Measurements from ENCODE around the gene ZBTB20. TPM values are rescaled to one million over a fixed set of nuclear protein-coding genes. Genes with fewer than 3 reads are reported as not detected.
A peak's percentile ranks its signal among the peaks of the same experiment; 100 is the strongest.

The ZBTB20 gene
- total RNA-seq, 2 donors from 2014 or later = 55.3 to 61.2 TPM

- ATAC-seq = no peak
- DNase-seq = no peak
- peaks cover 10% of the 10 kb centered on the region for H3K4me1 Mint-ChIP-seq
- H3K9me3 ChIP-seq (ENCODE audit: control insufficient read depth, low read length, poor library complexity, severe bottlenecking) = no peaks in the 10 kb centered on the region
- H3K27ac Mint-ChIP-seq = no peak overlapping the region
- no peaks in the 10 kb centered on the region for H3K27me3 Mint-ChIP-seq
- H3K4me3 Mint-ChIP-seq = no peak overlapping the region
- H3K36me3 Mint-ChIP-seq (ENCODE audit: low read depth) = no peaks in the 10 kb centered on the region
These were observed 298.3 kb downstream of the ZBTB20 start for GRCh38 chr3:114848643-114849350.

GRCh38 chr3:114848082-114848481, 299.0 kb downstream of the ZBTB20 start:
- DNase-seq (no peak), ATAC-seq (no peak)
- H3K27ac Mint-ChIP-seq = no peak overlapping the region
- no peak overlapping the region for H3K4me3 Mint-ChIP-seq
- no peaks in the 10 kb centered on the region for H3K27me3 Mint-ChIP-seq
- H3K4me1 Mint-ChIP-seq = peaks cover 10% of the 10 kb centered on the region
- H3K36me3 Mint-ChIP-seq (ENCODE audit: low read depth) = peaks cover under 1% of the 10 kb centered on the region
- H3K9me3 ChIP-seq (ENCODE audit: control insufficient read depth, low read length, poor library complexity, severe bottlenecking) = no peaks in the 10 kb centered on the region

- DNase-seq (no peak), ATAC-seq (no peak)
- no peak overlapping the region for H3K27ac Mint-ChIP-seq
- H3K27me3 Mint-ChIP-seq = no peaks in the 10 kb centered on the region
- no peaks in the 10 kb centered on the region for H3K9me3 ChIP-seq (ENCODE audit: control insufficient read depth, low read length, poor library complexity, severe bottlenecking)
- H3K4me1 Mint-ChIP-seq = peaks cover 7% of the 10 kb centered on the region
- H3K36me3 Mint-ChIP-seq (ENCODE audit: low read depth) = peaks cover 3% of the 10 kb centered on the region
- H3K4me3 Mint-ChIP-seq = no peak overlapping the region
These were observed 299.5 kb downstream of the ZBTB20 start for GRCh38 chr3:114847564-114847963.

GRCh38 chr3:114846779-114847178, 300.3 kb downstream of the ZBTB20 start:
- Mint-ChIP-seq H3K4me1 (peaks cover 4% of the 10 kb centered on the region), H3K27ac (no peak overlapping the region), H3K36me3 (ENCODE audit: low read depth) (peaks cover 3% of the 10 kb centered on the region), H3K4me3 (no peak overlapping the region), H3K27me3 (no peaks in the 10 kb centered on the region)
- ATAC-seq (no peak), DNase-seq (no peak)
- H3K9me3 ChIP-seq (ENCODE audit: control insufficient read depth, low read length, poor library complexity, severe bottlenecking) = no peaks in the 10 kb centered on the region

GRCh38 chr3:114846252-114846651, 300.8 kb downstream of the ZBTB20 start:
- ATAC-seq (no peak), DNase-seq (no peak)
- no peak overlapping the region for H3K27ac Mint-ChIP-seq
- H3K27me3 Mint-ChIP-seq = no peaks in the 10 kb centered on the region
- peaks cover 3% of the 10 kb centered on the region for H3K36me3 Mint-ChIP-seq (ENCODE audit: low read depth)
- H3K4me1 Mint-ChIP-seq = peaks cover 4% of the 10 kb centered on the region
- no peak overlapping the region for H3K4me3 Mint-ChIP-seq
- H3K9me3 ChIP-seq (ENCODE audit: control insufficient read depth, low read length, poor library complexity, severe bottlenecking) = no peaks in the 10 kb centered on the region

- no peak overlapping the region for H3K27ac Mint-ChIP-seq
- no peak overlapping the region for H3K4me3 Mint-ChIP-seq
- H3K4me1 Mint-ChIP-seq = peaks cover 4% of the 10 kb centered on the region
- H3K9me3 ChIP-seq (ENCODE audit: control insufficient read depth, low read length, poor library complexity, severe bottlenecking) = no peaks in the 10 kb centered on the region
- ATAC-seq (no peak), DNase-seq (no peak)
- H3K27me3 Mint-ChIP-seq = no peaks in the 10 kb centered on the region
- H3K36me3 Mint-ChIP-seq (ENCODE audit: low read depth) = peaks cover 7% of the 10 kb centered on the region
These were observed 305.6 kb downstream of the ZBTB20 start for GRCh38 chr3:114841515-114841914.

- H3K4me1 Mint-ChIP-seq = peaks cover 2% of the 10 kb centered on the region
- H3K27ac Mint-ChIP-seq = no peak overlapping the region
- peaks cover 9% of the 10 kb centered on the region for H3K36me3 Mint-ChIP-seq (ENCODE audit: low read depth)
- DNase-seq (no peak), ATAC-seq (no peak)
- no peak overlapping the region for H3K4me3 Mint-ChIP-seq
- no peaks in the 10 kb centered on the region for H3K27me3 Mint-ChIP-seq
- no peaks in the 10 kb centered on the region for H3K9me3 ChIP-seq (ENCODE audit: control insufficient read depth, low read length, poor library complexity, severe bottlenecking)
These were observed 307.6 kb downstream of the ZBTB20 start for GRCh38 chr3:114839476-114839875.

GRCh38 chr3:114838025-114838424, 309.1 kb downstream of the ZBTB20 start:
- peaks cover 8% of the 10 kb centered on the region for H3K36me3 Mint-ChIP-seq (ENCODE audit: low read depth)
- no peak overlapping the region for H3K27ac Mint-ChIP-seq
- H3K4me3 Mint-ChIP-seq = no peak overlapping the region

GRCh38 chr3:114834175-114834940, 312.7 kb downstream of the ZBTB20 start:
- H3K36me3 Mint-ChIP-seq (ENCODE audit: low read depth) = peaks cover 6% of the 10 kb centered on the region
- no peak overlapping the region for H3K4me3 Mint-ChIP-seq
- peaks cover 2% of the 10 kb centered on the region for H3K4me1 Mint-ChIP-seq
- H3K27ac Mint-ChIP-seq = no peak overlapping the region
- H3K27me3 Mint-ChIP-seq = no peaks in the 10 kb centered on the region
- ATAC-seq (no peak), DNase-seq (no peak)
- H3K9me3 ChIP-seq (ENCODE audit: control insufficient read depth, low read length, poor library complexity, severe bottlenecking) = no peaks in the 10 kb centered on the region

More at GRCh38 chr3:114838025-114838424, 309.1 kb downstream of the ZBTB20 start:
- ATAC-seq (no peak), DNase-seq (no peak)
- Mint-ChIP-seq H3K27me3 (no peaks in the 10 kb centered on the region), H3K4me1 (peaks cover 2% of the 10 kb centered on the region)
- no peaks in the 10 kb centered on the region for H3K9me3 ChIP-seq (ENCODE audit: control insufficient read depth, low read length, poor library complexity, severe bottlenecking)

GRCh38 chr3:114831861-114832260, 315.2 kb downstream of the ZBTB20 start:
- no peaks in the 10 kb centered on the region for H3K9me3 ChIP-seq (ENCODE audit: control insufficient read depth, low read length, poor library complexity, severe bottlenecking)
- no peak for ATAC-seq
- DNase-seq = no peak
- Mint-ChIP-seq H3K27ac (no peak overlapping the region), H3K27me3 (no peaks in the 10 kb centered on the region), H3K4me1 (peaks cover under 1% of the 10 kb centered on the region), H3K4me3 (no peak overlapping the region), H3K36me3 (ENCODE audit: low read depth) (peaks cover 3% of the 10 kb centered on the region)

GRCh38 chr3:114830652-114831051, 316.4 kb downstream of the ZBTB20 start:
- no peaks in the 10 kb centered on the region for H3K36me3 Mint-ChIP-seq (ENCODE audit: low read depth)
- no peaks in the 10 kb centered on the region for H3K9me3 ChIP-seq (ENCODE audit: control insufficient read depth, low read length, poor library complexity, severe bottlenecking)
- ATAC-seq (no peak), DNase-seq (no peak)
- H3K4me1 Mint-ChIP-seq = no peaks in the 10 kb centered on the region
- H3K4me3 Mint-ChIP-seq = no peak overlapping the region
- no peaks in the 10 kb centered on the region for H3K27me3 Mint-ChIP-seq
- no peak overlapping the region for H3K27ac Mint-ChIP-seq

GRCh38 chr3:114829783-114830182, 317.3 kb downstream of the ZBTB20 start:
- DNase-seq (no peak), ATAC-seq (no peak)
- H3K27ac Mint-ChIP-seq = no peak overlapping the region
- H3K9me3 ChIP-seq (ENCODE audit: control insufficient read depth, low read length, poor library complexity, severe bottlenecking) = no peaks in the 10 kb centered on the region
- H3K27me3 Mint-ChIP-seq = no peaks in the 10 kb centered on the region
- no peaks in the 10 kb centered on the region for H3K4me1 Mint-ChIP-seq
- H3K4me3 Mint-ChIP-seq = no peak overlapping the region
- H3K36me3 Mint-ChIP-seq (ENCODE audit: low read depth) = no peaks in the 10 kb centered on the region

GRCh38 chr3:114827495-114827894, 319.6 kb downstream of the ZBTB20 start:
- no peaks in the 10 kb centered on the region for H3K4me1 Mint-ChIP-seq
- H3K36me3 Mint-ChIP-seq (ENCODE audit: low read depth) = no peaks in the 10 kb centered on the region

GRCh38 chr3:114824014-114824413, 323.1 kb downstream of the ZBTB20 start:
- ATAC-seq (no peak), DNase-seq (no peak)
- Mint-ChIP-seq H3K27me3 (no peaks in the 10 kb centered on the region), H3K4me3 (no peak overlapping the region), H3K36me3 (ENCODE audit: low read depth) (no peaks in the 10 kb centered on the region), H3K4me1 (no peaks in the 10 kb centered on the region), H3K27ac (no peak overlapping the region)
- H3K9me3 ChIP-seq (ENCODE audit: control insufficient read depth, low read length, poor library complexity, severe bottlenecking) = no peaks in the 10 kb centered on the region

More at GRCh38 chr3:114827495-114827894, 319.6 kb downstream of the ZBTB20 start:
- H3K4me3 Mint-ChIP-seq = no peak overlapping the region
- no peaks in the 10 kb centered on the region for H3K27me3 Mint-ChIP-seq
- ATAC-seq = peak; percentile 30
- H3K9me3 ChIP-seq (ENCODE audit: control insufficient read depth, low read length, poor library complexity, severe bottlenecking) = no peaks in the 10 kb centered on the region
- no peak for DNase-seq
- H3K27ac Mint-ChIP-seq = no peak overlapping the region

All from T-helper 17 cell (primary cell).